Kidney epithelial cell (primary cell): Measurements from ENCODE around the gene UROD. TPM values are rescaled to one million over a fixed set of nuclear protein-coding genes. Genes with fewer than 3 reads are reported as not detected.

Experiments
- DNase-seq: peaks from one replicate; pipeline ENCODE4 v3.0.0-alpha.2; 2010; ENCODE audit warnings: low read depth
- H3K27me3 ChIP-seq: 2 replicates; pipeline ENCODE4 v1.6.0; 2011; ENCODE audit warnings: low read length; ENCODE audit not compliant: control insufficient read depth, insufficient read depth
- H3K36me3 ChIP-seq: 2 replicates; pipeline ENCODE4 v1.5.1; 2011; ENCODE audit warnings: low read length; ENCODE audit not compliant: control insufficient read depth, insufficient read depth
- H3K4me3 ChIP-seq: 2 replicates; pipeline ENCODE4 v1.5.1; 2011; ENCODE audit warnings: low read depth, mild to moderate bottlenecking, control low read depth, low read length
- CTCF ChIP-seq: IDR thresholded peaks from 2 replicates; pipeline ENCODE4 v1.5.1; 2011; ENCODE audit warnings: mild to moderate bottlenecking, moderate library complexity, low read length, control low read depth, inconsistent platforms; ENCODE audit not compliant: insufficient read depth, poor library complexity, severe bottlenecking
- total RNA-seq: library from RNA; depleted of rRNA; stranded (reverse); fragments of >200 nt; gene quantifications from 2 replicates; pipeline ENCODE4 v1.2.3, GENCODE V29; 2015

The UROD gene
- total RNA-seq, 1 donor from 2014 or later: 113 TPM

- Histone ChIP-seq H3K27me3 (no peaks in the 10 kb centered on the region), H3K4me3 (no peak overlapping the region), H3K36me3 (no peaks in the 10 kb centered on the region)
- no peak for DNase-seq
- no peak for TF ChIP-seq CTCF
Observed at GRCh38 chr1:45043094-45043493, 31.0 kb downstream of the UROD start.

GRCh38 chr1:45044916-45045315 lies 32.9 kb downstream of the UROD start:
- no peaks in the 10 kb centered on the region for H3K36me3 ChIP-seq
- TF ChIP-seq CTCF: no peak
- H3K27me3 ChIP-seq: no peaks in the 10 kb centered on the region
- H3K4me3 ChIP-seq: no peak overlapping the region
- DNase-seq: no peak

- Histone ChIP-seq H3K4me3 (no peak overlapping the region), H3K36me3 (no peaks in the 10 kb centered on the region), H3K27me3 (no peaks in the 10 kb centered on the region)
- TF ChIP-seq CTCF: no peak
- DNase-seq: no peak
Observed at GRCh38 chr1:45047032-45047431, 35.0 kb downstream of the UROD start.

- Histone ChIP-seq H3K36me3 (no peaks in the 10 kb centered on the region), H3K4me3 (no peak overlapping the region), H3K27me3 (no peaks in the 10 kb centered on the region)
- no peak for DNase-seq
- no peak for TF ChIP-seq CTCF
Observed at GRCh38 chr1:45051005-45051772, 39.1 kb downstream of the UROD start.

GRCh38 chr1:45057542-45057941 lies 45.5 kb downstream of the UROD start:
- H3K4me3 ChIP-seq: no peak overlapping the region

More at GRCh38 chr1:45057542-45057941, 45.5 kb downstream of the UROD start:
- no peak for DNase-seq
- Histone ChIP-seq H3K27me3 (no peaks in the 10 kb centered on the region), H3K36me3 (no peaks in the 10 kb centered on the region)
- TF ChIP-seq CTCF: no peak
